Pancreas (tissue), 10 donors: Measurements from ENCODE around the gene HMX1. TPM values are rescaled to one million over a fixed set of nuclear protein-coding genes. Genes with fewer than 3 reads are reported as not detected.

Source experiments
- ATAC-seq, 4 donors: fragments of 200-7000 bp; cut with Tn5 transposase; one replicate each; pipeline versions ENCODE4 v1.8.0 to v1.9.1; 2020; ENCODE audit warnings: mild to moderate bottlenecking in 4 of 4, moderate library complexity in 4 of 4
- DNase-seq, 6 donors: peaks; one replicate each; pipeline ENCODE4 v3.0.0-alpha.2; 2020
- FAIRE-seq: peaks from 2 replicates; lab custom pipeline; 2012; peaks lifted over from hg19 to GRCh38; lab: Jason Lieb, UNC
- H3K27ac ChIP-seq, 4 donors: fragments of 200-600 bp; sonication (generic); 1 replicate in 3 of 4; 2 replicates in 1 of 4; pipeline versions ENCODE4 v1.5.0 to v1.8.0; 2020
- H3K27me3 ChIP-seq, 4 donors: fragments of 200-600 bp; one replicate each; pipeline ENCODE4 v1.8.0; 2021
- H3K36me3 ChIP-seq, 3 donors: fragments of 200-600 bp; sonication (generic) in 1 of 3; one replicate each; pipeline versions ENCODE4 v1.5.0 to v1.8.0; 2020 to 2021
- H3K4me1 ChIP-seq, 3 donors: fragments of 200-600 bp; one replicate each; pipeline ENCODE4 v1.8.0; 2021
- H3K4me3 ChIP-seq, 4 donors: fragments of 200-600 bp; sonication (generic) in 2 of 4; one replicate each; pipeline versions ENCODE4 v1.5.0 to v1.8.0; 2020 to 2021
- H3K9me3 ChIP-seq, 4 donors: fragments of 200-600 bp; one replicate each; pipeline ENCODE4 v1.8.0; 2021
- whole genome bisulfite sequencing, 2 donors: extraction: QIAGEN DNeasy Blood & Tissue Kit; methylation state at CpG; one replicate each; pipeline ENCODE4 v1.1.7; 2013; 5-methylcytosine and 5-hydroxymethylcytosine counted together
- intact Hi-C, 3 donors: fragments of 100-400 bp; cut with DNase I; formaldehyde crosslinking; loops; one replicate each; pipeline versions ENCODE4 v1.11.1 to v1.14.2; 2022
- polyA plus RNA-seq, 2 donors: library from polyadenylated mRNA; stranded (reverse); fragments of 200-250 nt; gene quantifications; one replicate each; pipeline ENCODE4 v1.2.3, GENCODE V29; 2013
- total RNA-seq, 6 donors: library from RNA; stranded (reverse); fragmentation: NEBNext Ultra II Directional in 4 of 6; extraction: Animal tissue kit (Norgen Biotek cat#: 25700) in 4 of 6; gene quantifications; one replicate each; pipeline versions ENCODE4 v1.2.1 to v1.2.4, GENCODE V29; 2021 to 2023
- TF ChIP-seq, protein P1 (sequence below), 4 donors: fragments of 200-600 bp; sonication (generic) in 3 of 4; IDR thresholded peaks; one replicate each; pipeline versions ENCODE4 v1.5.0 to v1.8.0; 2021; ENCODE audit warnings: antibody characterized with exemption in 4 of 4
- donor health status: healthy with polysubstance abuse.
- donor health status: DM: no; HTN: no; CAD: no; lungs with moderate emphysema.
- donor health status: DM: no; HTN: no; CAD: no.
- donor health status: control.
- donor health status: control.
- donor health status: Bipolar disorder and iron deficiency.
- donor health status: DM: yes; HTN: yes; CAD: no.
- donor health status: DM: no; HTN: no; CAD: no.
- donor health status: DM: no; HTN: no; CAD: no.
- donor health status: DM: yes; HTN: yes; CAD: no.

Gene HMX1
- total and polyA plus RNA-seq, 8 donors = not detected

DNA sequence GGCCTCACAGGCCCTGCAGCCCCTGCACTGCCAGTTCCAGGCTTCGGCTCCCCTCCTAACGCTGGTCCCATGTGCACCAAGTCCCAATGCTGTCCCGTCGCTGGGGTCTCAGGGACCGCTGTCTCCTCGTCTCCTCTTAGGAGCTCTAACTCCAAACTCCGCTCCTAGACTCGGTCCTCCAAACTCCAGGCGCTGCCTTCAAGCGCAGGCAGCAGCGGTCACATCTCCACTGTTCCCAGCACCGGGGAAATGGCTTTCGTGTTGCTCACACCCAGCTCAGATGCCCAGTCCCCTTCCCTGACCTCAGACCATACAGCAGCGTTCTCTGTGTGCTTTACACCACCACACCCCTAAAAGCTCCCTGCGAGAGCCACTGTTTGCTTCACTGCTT, 19.6 kb upstream of the HMX1 start:
- H3K27me3 ChIP-seq = peaks cover 0 to 43% (median 4%) of the 10 kb centered on the region in 4 donors
- intact Hi-C loops = no loop called here
- no peak overlapping the region for H3K4me3 ChIP-seq
- TF ChIP-seq, protein P1, sequence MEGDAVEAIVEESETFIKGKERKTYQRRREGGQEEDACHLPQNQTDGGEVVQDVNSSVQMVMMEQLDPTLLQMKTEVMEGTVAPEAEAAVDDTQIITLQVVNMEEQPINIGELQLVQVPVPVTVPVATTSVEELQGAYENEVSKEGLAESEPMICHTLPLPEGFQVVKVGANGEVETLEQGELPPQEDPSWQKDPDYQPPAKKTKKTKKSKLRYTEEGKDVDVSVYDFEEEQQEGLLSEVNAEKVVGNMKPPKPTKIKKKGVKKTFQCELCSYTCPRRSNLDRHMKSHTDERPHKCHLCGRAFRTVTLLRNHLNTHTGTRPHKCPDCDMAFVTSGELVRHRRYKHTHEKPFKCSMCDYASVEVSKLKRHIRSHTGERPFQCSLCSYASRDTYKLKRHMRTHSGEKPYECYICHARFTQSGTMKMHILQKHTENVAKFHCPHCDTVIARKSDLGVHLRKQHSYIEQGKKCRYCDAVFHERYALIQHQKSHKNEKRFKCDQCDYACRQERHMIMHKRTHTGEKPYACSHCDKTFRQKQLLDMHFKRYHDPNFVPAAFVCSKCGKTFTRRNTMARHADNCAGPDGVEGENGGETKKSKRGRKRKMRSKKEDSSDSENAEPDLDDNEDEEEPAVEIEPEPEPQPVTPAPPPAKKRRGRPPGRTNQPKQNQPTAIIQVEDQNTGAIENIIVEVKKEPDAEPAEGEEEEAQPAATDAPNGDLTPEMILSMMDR (IDR thresholded peaks at IDR 0.05) = no peak
- DNase-seq (no peak), FAIRE-seq (no peak), ATAC-seq (no peak)
- no peaks in the 10 kb centered on the region for H3K9me3 ChIP-seq
- 8% methylated on average over 15 of the region's 15 CpGs for WGBS, 2 donors
- H3K36me3 ChIP-seq = no peaks in the 10 kb centered on the region
- no peaks in the 10 kb centered on the region for H3K4me1 ChIP-seq
- H3K27ac ChIP-seq = no peak overlapping the region

GRCh38 chr4:8888856-8889255, 17.2 kb upstream of the HMX1 start:
- peaks cover 0 to 32% (median under 1%) of the 10 kb centered on the region in 4 donors for H3K27me3 ChIP-seq
- no peak for FAIRE-seq

DNA sequence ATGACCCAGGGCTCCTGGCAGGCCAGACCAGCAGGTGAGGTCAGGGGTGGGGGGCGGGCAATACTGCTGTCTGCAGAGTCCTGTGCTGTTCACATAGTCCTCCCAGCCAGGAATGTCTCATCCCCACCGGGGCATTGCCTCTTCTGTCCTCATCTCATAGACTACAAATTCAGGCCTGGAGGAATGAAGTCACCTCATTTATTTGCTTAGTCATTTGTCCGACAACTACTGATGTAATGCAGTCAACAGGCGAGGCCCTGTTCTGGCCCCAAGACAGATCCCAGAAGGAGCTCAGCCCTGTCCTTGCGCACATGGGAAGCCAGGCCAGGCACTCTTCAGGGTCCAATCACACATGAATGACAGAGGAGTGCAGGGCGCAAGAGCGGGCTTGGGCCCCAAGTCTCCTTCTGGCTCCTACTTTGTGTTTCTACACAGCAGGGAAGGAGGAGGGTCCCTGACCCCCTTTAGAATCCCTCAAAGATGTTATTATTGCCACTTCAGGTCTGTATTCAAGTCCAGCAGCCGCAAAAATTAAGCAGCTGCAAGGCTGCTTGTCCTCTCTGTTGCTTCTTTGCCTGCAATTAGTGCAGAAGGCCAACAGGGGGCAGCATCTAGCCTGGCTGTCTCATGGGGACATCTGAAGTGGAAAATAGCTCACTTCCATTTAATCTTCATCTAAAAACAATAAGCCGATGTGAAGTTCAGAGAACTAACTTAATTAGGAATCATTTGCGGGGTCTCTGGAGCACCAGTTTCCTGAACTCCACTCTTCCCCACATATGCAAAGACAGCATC, 15.2 kb upstream of the HMX1 start:
- H3K36me3 ChIP-seq = no peaks in the 10 kb centered on the region
- H3K4me3 ChIP-seq = no peak overlapping the region
- TF ChIP-seq, protein P1 (IDR thresholded peaks at IDR 0.05) = peak in 1 of 4 donors; percentile 10
- intact Hi-C loops = loop anchor here in 1 of 3 donors (10.0 kb wide), 1 partner anchor 272 kb away; no protein-coding TSS in a partner anchor
- no peak for ATAC-seq
- 71 to 84% methylated on average over 10 of the region's 10 CpGs for WGBS, 2 donors
- no peak for FAIRE-seq
- no peak for DNase-seq
- no peaks in the 10 kb centered on the region for H3K9me3 ChIP-seq
- H3K4me1 ChIP-seq = no peaks in the 10 kb centered on the region
- H3K27me3 ChIP-seq = peaks cover 0 to 22% (median 0%) of the 10 kb centered on the region in 4 donors
- H3K27ac ChIP-seq = no peak overlapping the region

More at GRCh38 chr4:8888856-8889255, 17.2 kb upstream of the HMX1 start:
- TF ChIP-seq, protein P1 (IDR thresholded peaks at IDR 0.05) = no peak
- no peak for ATAC-seq
- H3K4me1 ChIP-seq = no peaks in the 10 kb centered on the region
- WGBS, 2 donors = 6 to 9% methylated on average over 13 of the region's 13 CpGs
- DNase-seq = no peak
- no peaks in the 10 kb centered on the region for H3K36me3 ChIP-seq
- no peak overlapping the region for H3K4me3 ChIP-seq
- H3K9me3 ChIP-seq = no peaks in the 10 kb centered on the region
- intact Hi-C loops = loop anchor here in 1 of 3 donors (10.0 kb wide), 1 partner anchor 274 kb away; no protein-coding TSS in a partner anchor
- H3K27ac ChIP-seq = no peak overlapping the region

DNA sequence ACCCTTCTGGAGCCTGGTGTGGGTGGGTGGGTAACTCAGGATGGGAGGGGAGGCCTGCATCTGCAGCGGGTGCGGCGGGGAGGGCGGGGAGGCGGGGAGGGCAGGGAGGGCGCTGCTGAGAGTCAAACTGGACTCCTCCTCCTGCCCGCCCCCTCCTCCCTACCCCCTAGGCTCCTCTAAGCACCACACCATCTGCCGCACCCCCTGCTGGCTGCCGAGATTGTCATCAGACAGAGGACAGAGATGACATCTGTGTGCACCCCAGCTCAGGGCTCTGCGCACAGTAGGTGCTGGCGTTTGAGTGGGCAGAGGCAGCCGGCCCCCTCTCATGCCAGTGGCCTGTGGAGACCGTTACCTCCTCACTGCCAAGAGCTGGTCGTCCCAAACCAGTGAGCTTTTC, 10.6 kb upstream of the HMX1 start:
- Histone ChIP-seq H3K9me3 (no peaks in the 10 kb centered on the region), H3K27me3 (peaks cover 0 to 12% (median 0%) of the 10 kb centered on the region in 4 donors), H3K36me3 (no peaks in the 10 kb centered on the region), H3K4me1 (no peaks in the 10 kb centered on the region), H3K4me3 (no peak overlapping the region), H3K27ac (no peak overlapping the region)
- no peak for DNase-seq
- 14 to 28% methylated on average over 13 to 14 of the region's 14 CpGs for WGBS, 2 donors
- intact Hi-C loops = loop anchor here in 1 of 3 donors (10.0 kb wide), 1 partner anchor 267 kb away; no protein-coding TSS in a partner anchor
- FAIRE-seq = no peak
- TF ChIP-seq, protein P1 (IDR thresholded peaks at IDR 0.05) = no peak
- ATAC-seq = no peak

DNA sequence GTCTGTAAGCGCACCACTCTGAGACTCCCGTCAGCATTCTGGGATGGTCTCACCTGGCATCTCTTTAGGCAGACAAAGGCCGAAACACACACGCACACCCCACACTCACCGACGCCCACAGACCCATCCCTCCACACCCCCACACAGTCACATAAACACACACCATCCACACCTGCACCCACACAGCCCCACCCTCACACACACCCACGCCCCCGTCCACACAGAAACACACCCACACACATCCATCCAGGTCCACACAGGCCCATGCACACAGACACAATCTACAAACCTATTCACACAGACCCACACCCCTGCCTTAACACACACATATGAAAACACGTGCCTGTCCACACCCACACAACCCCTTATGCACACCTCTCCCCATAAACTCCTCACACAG, 9.2 kb upstream of the HMX1 start:
- 54 to 56% methylated on average over 9 of the region's 9 CpGs for WGBS, 2 donors
- Histone ChIP-seq H3K4me1 (no peaks in the 10 kb centered on the region), H3K27ac (no peak overlapping the region), H3K9me3 (no peaks in the 10 kb centered on the region), H3K36me3 (no peaks in the 10 kb centered on the region), H3K27me3 (no peaks in the 10 kb centered on the region), H3K4me3 (no peak overlapping the region)
- TF ChIP-seq, protein P1 (IDR thresholded peaks at IDR 0.05) = no peak
- intact Hi-C loops = loop anchor here in 1 of 3 donors (10.0 kb wide), 1 partner anchor 266 kb away; no protein-coding TSS in a partner anchor
- FAIRE-seq (no peak), ATAC-seq (no peak), DNase-seq (no peak)
